HG02840 (cell line): Measurements from ENCODE around the gene PALLD.

Source experiments
- ATAC-seq: cut with Tn5 transposase; IDR thresholded peaks from one replicate; pipeline ENCODE4 v1.9.1; 2021; ENCODE audit warnings: mild to moderate bottlenecking, moderate library complexity, moderate number of reproducible peaks; ENCODE audit not compliant: unreplicated experiment, low FRiP score

Gene PALLD

GRCh38 chr4:168972596-168972995 is 475.7 kb downstream of the PALLD start:
- no peak for ATAC-seq
